H1 (cell line): ENCODE data around the gene DEXI. TPM values are rescaled to one million over a fixed set of nuclear protein-coding genes. Genes with fewer than 3 reads are reported as not detected.

Experiments used
- CTCF ChIA-PET: fragments of 300-600 bp; sonication (Branson Sonifier 250); formaldehyde crosslinking; loops from one replicate; lab custom pipeline; 2021; ENCODE audit not compliant: partially characterized antibody; lab: Charles Lee
- POLR2A ChIA-PET: fragments of 300-600 bp; sonication (Branson Sonifier 250); formaldehyde crosslinking; loops from one replicate; lab custom pipeline; 2021; ENCODE audit warnings: inconsistent platforms; ENCODE audit not compliant: partially characterized antibody; lab: Charles Lee
- DNase-seq, 2 experiments: peaks; one replicate each; pipeline versions ENCODE4 v3.0.0 to v3.0.0-alpha.2; 2010 to 2022; ENCODE audit warnings: low spot score in 2 of 2, low read depth in 1 of 2, mixed read lengths in 1 of 2
- FAIRE-seq: peaks from 2 replicates; lab custom pipeline; 2011; peaks lifted over from hg19 to GRCh38; lab: Jason Lieb, UNC
- H2AFZ ChIP-seq: 2 replicates; pipeline ENCODE4 v1.8.1; 2012; ENCODE audit warnings: low read length, inconsistent platforms
- H2AK5ac ChIP-seq: 2 replicates; pipeline ENCODE4 v1.6.1; 2013; ENCODE audit warnings: low read depth, low read length
- H2BK120ac ChIP-seq: replicated peaks from 2 replicates; pipeline ENCODE3; 2013; ENCODE audit warnings: low read depth, low read length, inconsistent platforms
- H2BK12ac ChIP-seq: 2 replicates; pipeline ENCODE4 v1.6.1; 2013; ENCODE audit warnings: low read depth, low read length
- H2BK15ac ChIP-seq: 2 replicates; pipeline ENCODE4 v1.6.1; 2013; ENCODE audit warnings: low read length
- H2BK20ac ChIP-seq: 2 replicates; pipeline ENCODE4 v1.6.1; 2013; ENCODE audit warnings: low read length
- H2BK5ac ChIP-seq: 2 replicates; pipeline ENCODE4 v1.6.1; 2013; ENCODE audit warnings: low read depth, low read length
- H3K14ac ChIP-seq: 2 replicates; pipeline ENCODE4 v1.6.1; 2013; ENCODE audit warnings: inconsistent platforms; ENCODE audit not compliant: insufficient read length
- H3K18ac ChIP-seq: 2 replicates; pipeline ENCODE4 v1.6.1; 2013; ENCODE audit warnings: low read length; ENCODE audit errors: extremely low read depth
- H3K23ac ChIP-seq: 2 replicates; pipeline ENCODE4 v1.6.1; 2013; ENCODE audit warnings: inconsistent platforms; ENCODE audit not compliant: insufficient read length
- H3K23me2 ChIP-seq: 2 replicates; pipeline ENCODE4 v1.6.1; 2013; ENCODE audit warnings: low read depth, low read length
- H3K27ac ChIP-seq: 2 replicates; pipeline ENCODE4 v1.6.1; 2011; ENCODE audit warnings: low read depth, low read length, inconsistent platforms
- H3K27me3 ChIP-seq, 4 experiments: replicated peaks in 1 of 4; 1 replicate in 1 of 4; 2 replicates in 3 of 4; pipeline versions ENCODE4 v1.6.1 to v1.8.1; 2011 to 2013; ENCODE audit warnings: low read length in 3 of 4, mild to moderate bottlenecking in 3 of 4, inconsistent platforms in 2 of 4, mixed read lengths in 2 of 4, moderate library complexity in 1 of 4; ENCODE audit not compliant: control insufficient read depth in 3 of 4, insufficient read depth in 3 of 4; ENCODE audit errors: extremely low read depth in 1 of 4
- H3K36me3 ChIP-seq, 4 experiments: 2 replicates each; pipeline versions ENCODE4 v1.6.1 to v1.8.1; 2011 to 2013; ENCODE audit warnings: mild to moderate bottlenecking in 4 of 4, low read length in 3 of 4, moderate library complexity in 2 of 4, control low read depth in 1 of 4, inconsistent platforms in 1 of 4; ENCODE audit not compliant: insufficient read depth in 4 of 4, control insufficient read depth in 2 of 4
- H3K4ac ChIP-seq: replicated peaks from 2 replicates; pipeline ENCODE3; 2013; ENCODE audit warnings: low read length, low read depth, mixed read lengths, inconsistent platforms; ENCODE audit not compliant: insufficient read length
- H3K4me1 ChIP-seq, 4 experiments: replicated peaks in 1 of 4; 1 replicate in 1 of 4; 2 replicates in 3 of 4; pipeline versions ENCODE4 v1.6.1 to v1.8.1; 2011 to 2013; ENCODE audit warnings: low read length in 3 of 4, inconsistent platforms in 2 of 4, mixed read lengths in 1 of 4; ENCODE audit not compliant: insufficient read depth in 4 of 4, control insufficient read depth in 3 of 4
- H3K4me2 ChIP-seq, 2 experiments: 2 replicates each; pipeline versions ENCODE4 v1.6.1 to v1.8.1; 2011 to 2013; ENCODE audit warnings: low read depth in 2 of 2, low read length in 2 of 2, control low read depth in 1 of 2, inconsistent platforms in 1 of 2, mild to moderate bottlenecking in 1 of 2; ENCODE audit not compliant: insufficient read depth in 1 of 2
- H3K4me3 ChIP-seq, 4 experiments: fragments of 200-600, 300-600 bp in 1 of 4; sonication (generic), shearing (Covaris generic), sonication (Bioruptor Twin) in 1 of 4; 2 replicates each; pipeline versions ENCODE4 v1.5.1 to v1.8.1; 2011 to 2016; ENCODE audit warnings: low read length in 4 of 4, low read depth in 3 of 4, control low read depth in 2 of 4, inconsistent platforms in 2 of 4, mild to moderate bottlenecking in 2 of 4, mixed read lengths in 1 of 4, moderate library complexity in 1 of 4; ENCODE audit not compliant: insufficient read depth in 2 of 4; ENCODE audit errors: extremely low read depth in 1 of 4
- H3K56ac ChIP-seq: replicated peaks from 2 replicates; pipeline ENCODE3; 2013; ENCODE audit warnings: low read depth, mild to moderate bottlenecking, mixed read lengths, low read length, inconsistent platforms; ENCODE audit not compliant: insufficient read length
- H3K79me1 ChIP-seq: 2 replicates; pipeline ENCODE4 v1.6.1; 2013; ENCODE audit warnings: low read depth, low read length, control low read depth
- H3K79me2 ChIP-seq, 2 experiments: 2 replicates each; pipeline versions ENCODE4 v1.6.1 to v1.8.1; 2012 to 2013; ENCODE audit warnings: low read length in 2 of 2, mild to moderate bottlenecking in 2 of 2, inconsistent platforms in 1 of 2; ENCODE audit not compliant: insufficient read depth in 2 of 2, control insufficient read depth in 1 of 2
- H3K9ac ChIP-seq, 4 experiments: replicated peaks in 1 of 4; 1 replicate in 1 of 4; 2 replicates in 3 of 4; pipeline versions ENCODE4 v1.6.1 to v1.8.1; 2011 to 2013; ENCODE audit warnings: low read depth in 3 of 4, low read length in 3 of 4, control low read depth in 2 of 4, mild to moderate bottlenecking in 2 of 4, moderate library complexity in 2 of 4, inconsistent platforms in 1 of 4; ENCODE audit errors: extremely low read depth in 1 of 4
- H3K9me3 ChIP-seq, 2 experiments: 2 replicates each; pipeline versions ENCODE4 v1.6.1 to v1.8.1; 2012 to 2013; ENCODE audit warnings: mild to moderate bottlenecking in 2 of 2, moderate library complexity in 2 of 2, control low read depth in 1 of 2, inconsistent platforms in 1 of 2, low read depth in 1 of 2, low read length in 1 of 2, mixed read lengths in 1 of 2; ENCODE audit not compliant: insufficient read depth in 2 of 2
- H4K20me1 ChIP-seq, 2 experiments: replicated peaks in 1 of 2; 2 replicates each; pipeline versions ENCODE3 to v1.8.1; 2011 to 2013; ENCODE audit warnings: inconsistent platforms in 2 of 2, low read length in 2 of 2, mild to moderate bottlenecking in 1 of 2; ENCODE audit not compliant: insufficient read depth in 2 of 2, control insufficient read depth in 1 of 2
- H4K5ac ChIP-seq: 2 replicates; pipeline ENCODE4 v1.6.1; 2013; ENCODE audit warnings: low read length, low read depth, mixed read lengths, inconsistent platforms; ENCODE audit not compliant: insufficient read length
- H4K8ac ChIP-seq: 2 replicates; pipeline ENCODE4 v1.8.0; 2013; ENCODE audit warnings: mild to moderate bottlenecking, moderate library complexity, low read length, inconsistent platforms; ENCODE audit not compliant: insufficient read depth; ENCODE audit errors: extremely low read depth
- H4K91ac ChIP-seq: replicated peaks from 2 replicates; pipeline ENCODE3; 2013; ENCODE audit warnings: low read length, mixed read lengths, inconsistent platforms; ENCODE audit not compliant: insufficient read length
- MAFK ChIP-seq: IDR thresholded peaks from 2 replicates; pipeline ENCODE4 v1.6.1; 2012; ENCODE audit warnings: low read depth, mild to moderate bottlenecking, improper control_type of control experiment, low read length
- TAF1 ChIP-seq: IDR thresholded peaks from 2 replicates; pipeline ENCODE4 v1.6.1; 2011; ENCODE audit warnings: mild to moderate bottlenecking, low read depth, low read length
- ZNF274 ChIP-seq: IDR thresholded peaks from 2 replicates; pipeline ENCODE4 v1.7.0; 2012; ENCODE audit warnings: low read length, borderline replicate concordance; ENCODE audit errors: extremely low read depth
- WGBS, 2 experiments: shearing (Covaris generic) in 1 of 2; methylation state at CpG; one replicate each; pipeline versions ENCODE4 v1.1.6 to v1.1.7; 2013 to 2015; ENCODE audit warnings: low lambda C conversion rate in 2 of 2, mixed read lengths in 2 of 2, inconsistent platforms in 1 of 2, low coverage in 1 of 2, missing lambda C conversion rate in 1 of 2; ENCODE audit not compliant: insufficient replicate concordance in 2 of 2, insufficient coverage in 1 of 2, insufficient read length in 1 of 2; ENCODE audit errors: extremely low coverage in 1 of 2, missing lambda C conversion rate in 1 of 2; 5-methylcytosine and 5-hydroxymethylcytosine counted together
- polyA plus RNA-seq, 7 experiments: library from polyadenylated mRNA; depleted of rRNA in 3 of 7; stranded (reverse) in 5 of 7; unstranded in 2 of 7; fragments of >200 nt in 5 of 7; fragments of 200-250 nt in 2 of 7; gene quantifications; 1 replicate in 5 of 7; 2 replicates in 1 of 7; 4 replicates in 1 of 7; pipeline versions ENCODE4 v1.2.1 to v1.2.3, GENCODE V29; 2011 to 2013; ENCODE audit warnings: missing spikeins in 2 of 7, mixed read lengths in 2 of 7
- total RNA-seq: library from RNA; stranded (reverse); fragmentation: NEBNext Ultra II Directional; extraction: Animal tissue kit (Norgen Biotek cat#: 25700); gene quantifications from 2 replicates; pipeline ENCODE4 v1.2.1, GENCODE V29; 2021
- TF ChIP-seq, protein P1 (sequence below), 3 experiments: IDR thresholded peaks; 1 replicate in 2 of 3; 2 replicates in 1 of 3; pipeline versions ENCODE4 v1.5.1 to v1.6.1; 2011; ENCODE audit warnings: low read length in 3 of 3, mild to moderate bottlenecking in 3 of 3, inconsistent platforms in 2 of 3, low read depth in 1 of 3, moderate library complexity in 1 of 3; ENCODE audit not compliant: insufficient read depth in 1 of 3; ENCODE audit errors: control extremely low read depth in 1 of 3

The DEXI gene
- total and polyA plus RNA-seq, 2 of the 8 experiments (the other 6 are each of a cell fraction or from before 2014, with no cell fraction given): 39.5 to 47.3 TPM

DNA sequence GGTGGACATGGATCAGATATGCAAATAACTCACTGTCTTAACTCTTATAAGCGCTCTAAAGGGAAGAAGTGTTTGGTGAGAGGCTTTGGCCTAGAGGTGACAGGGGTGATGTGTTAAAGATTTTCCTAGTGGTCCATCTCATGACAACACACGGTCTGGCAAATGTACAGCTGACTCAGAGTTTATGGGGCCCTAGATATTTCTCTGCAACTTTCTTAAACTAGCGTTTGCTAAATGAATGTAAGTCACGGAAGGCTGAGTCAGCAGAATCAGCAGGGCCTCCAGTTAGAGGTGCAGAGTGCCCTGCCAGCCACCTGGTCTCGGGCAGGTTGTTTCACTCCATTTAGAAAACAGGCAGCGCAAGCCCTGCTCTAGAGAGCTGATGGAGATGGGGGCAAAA, 42.2 kb upstream of the DEXI start:
- TF ChIP-seq MAFK (peak; percentile 80), TAF1 (no peak), ZNF274 (no peak)
- TF ChIP-seq, protein P1, sequence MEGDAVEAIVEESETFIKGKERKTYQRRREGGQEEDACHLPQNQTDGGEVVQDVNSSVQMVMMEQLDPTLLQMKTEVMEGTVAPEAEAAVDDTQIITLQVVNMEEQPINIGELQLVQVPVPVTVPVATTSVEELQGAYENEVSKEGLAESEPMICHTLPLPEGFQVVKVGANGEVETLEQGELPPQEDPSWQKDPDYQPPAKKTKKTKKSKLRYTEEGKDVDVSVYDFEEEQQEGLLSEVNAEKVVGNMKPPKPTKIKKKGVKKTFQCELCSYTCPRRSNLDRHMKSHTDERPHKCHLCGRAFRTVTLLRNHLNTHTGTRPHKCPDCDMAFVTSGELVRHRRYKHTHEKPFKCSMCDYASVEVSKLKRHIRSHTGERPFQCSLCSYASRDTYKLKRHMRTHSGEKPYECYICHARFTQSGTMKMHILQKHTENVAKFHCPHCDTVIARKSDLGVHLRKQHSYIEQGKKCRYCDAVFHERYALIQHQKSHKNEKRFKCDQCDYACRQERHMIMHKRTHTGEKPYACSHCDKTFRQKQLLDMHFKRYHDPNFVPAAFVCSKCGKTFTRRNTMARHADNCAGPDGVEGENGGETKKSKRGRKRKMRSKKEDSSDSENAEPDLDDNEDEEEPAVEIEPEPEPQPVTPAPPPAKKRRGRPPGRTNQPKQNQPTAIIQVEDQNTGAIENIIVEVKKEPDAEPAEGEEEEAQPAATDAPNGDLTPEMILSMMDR (IDR thresholded peaks at IDR 0.05; ENCODE audit: control extremely low read depth in 1 of 3, insufficient read depth in 1 of 3, low read depth in 1 of 3, low read length in 3 of 3): no peak
- no peak overlapping the region for H3K23ac ChIP-seq
- DNase-seq: no peak

More for the DNA sequence above, 42.2 kb upstream of the DEXI start:
- no peak overlapping the region for H3K9ac ChIP-seq
- H4K20me1 ChIP-seq: peaks cover 2 to 7% of the 10 kb centered on the region in 2 experiments
- WGBS, 2 experiments: 85% methylated on average over 6 of the region's 6 CpGs; no CpG with 5 or more reads in 1 of the 2 experiments
- H3K27me3 ChIP-seq: no peaks in the 10 kb centered on the region
- no peak overlapping the region for H2AK5ac ChIP-seq
- H3K27ac ChIP-seq: no peak overlapping the region
- H4K5ac ChIP-seq: no peak overlapping the region
- H2BK20ac ChIP-seq: no peak overlapping the region
- H3K9me3 ChIP-seq: no peaks in the 10 kb centered on the region
- H4K8ac ChIP-seq: no peak overlapping the region
- H3K14ac ChIP-seq: no peak overlapping the region
- no peak overlapping the region for H3K4ac ChIP-seq
- H3K79me2 ChIP-seq: no peaks in the 10 kb centered on the region
- H3K36me3 ChIP-seq: no peaks in the 10 kb centered on the region; a peak in 1 of 8 replicates
- no peak overlapping the region for H3K4me2 ChIP-seq
- H2BK12ac ChIP-seq: no peak overlapping the region
- ChIA-PET CTCF (interaction anchor here (0.7 to 6.2 kb wide), 11 partner anchors 14 to 402 kb away, joined by 3 to 67 read pairs (median 5); no protein-coding TSS in a partner anchor), POLR2A (no interaction called here)
- H3K56ac ChIP-seq: no peak overlapping the region
- H4K91ac ChIP-seq: no peak overlapping the region
- no peak overlapping the region for H2BK15ac ChIP-seq
- H2BK5ac ChIP-seq: no peak overlapping the region
- H3K79me1 ChIP-seq: no peaks in the 10 kb centered on the region
- no peaks in the 10 kb centered on the region for H3K4me1 ChIP-seq
- no peak overlapping the region for H3K18ac ChIP-seq
- no peak overlapping the region for H2BK120ac ChIP-seq
- H2AFZ ChIP-seq: no peak overlapping the region
- no peaks in the 10 kb centered on the region for H3K23me2 ChIP-seq
- no peak for FAIRE-seq
- H3K4me3 ChIP-seq: no peak overlapping the region
